Activated CD4-positive, alpha-beta T cell treated with anti-CD3 and anti-CD28 coated beads, Interleukin-2, amount 10 ng/mL, durations not matched to agents 7 days and 5 days (primary cell): ENCODE measurements around the gene AFAP1L1. TPM values are rescaled to one million over a fixed set of nuclear protein-coding genes. Genes with fewer than 3 reads are reported as not detected.
"Not testable (repeated sequence)": the region's sequence is repeated elsewhere in the genome, so short reads cannot be mapped to it uniquely, and the experiment has no call there.

Source experiments
- CTCF ChIA-PET: fragments of 350-600 bp; sonication (Branson Sonifier 250); formaldehyde crosslinking; loops from one replicate; lab custom pipeline; 2021; ENCODE audit warnings: antibody characterized with exemption; lab: Charles Lee
- POLR2A ChIA-PET: fragments of 350-600 bp; sonication (Branson Sonifier 250); formaldehyde crosslinking; loops from one replicate; lab custom pipeline; 2021; ENCODE audit warnings: antibody characterized with exemption; lab: Charles Lee
- DNase-seq: peaks from one replicate; pipeline ENCODE4 v3.0.0-alpha.2; 2020
- H3K27ac Mint-ChIP-seq: one replicate; pipeline ENCODE4 v1.8.0; 2021; ENCODE audit warnings: mild to moderate bottlenecking, moderate library complexity, mixed read lengths
- H3K27me3 Mint-ChIP-seq: one replicate; pipeline ENCODE4 v1.8.0; 2021; ENCODE audit warnings: mixed read lengths
- H3K36me3 Mint-ChIP-seq: one replicate; pipeline ENCODE4 v1.8.0; 2021; ENCODE audit warnings: low read depth, mixed read lengths
- H3K4me1 Mint-ChIP-seq: one replicate; pipeline ENCODE4 v1.8.0; 2021; ENCODE audit warnings: mixed read lengths
- H3K4me3 Mint-ChIP-seq: one replicate; pipeline ENCODE4 v1.8.0; 2021; ENCODE audit warnings: mild to moderate bottlenecking, moderate library complexity, mixed read lengths
- H3K9me3 Mint-ChIP-seq: one replicate; pipeline ENCODE4 v1.8.0; 2021; ENCODE audit warnings: mixed read lengths
- total RNA-seq, 2 experiments: library from RNA; stranded (reverse); gene quantifications; one replicate each; pipeline ENCODE4 v1.2.3, GENCODE V29; 2021

AFAP1L1 gene
- total RNA-seq, 2 experiments from 2014 or later: not detected

GRCh38 chr5:149265597-149265996 lies 6.1 kb upstream of the AFAP1L1 start:
- no peaks in the 10 kb centered on the region for H3K9me3 Mint-ChIP-seq
- no peak overlapping the region for H3K4me3 Mint-ChIP-seq
- peaks cover 4% of the 10 kb centered on the region for H3K4me1 Mint-ChIP-seq
- ChIA-PET POLR2A (no interaction called here), CTCF (interaction anchor here (0.8 to 1.4 kb wide), 6 partner anchors 9 to 124 kb away, joined by 3 to 6 read pairs (median 3); partner anchors contain the start of gene ABLIM3)
- H3K27ac Mint-ChIP-seq: no peak overlapping the region
- no peak for DNase-seq
- peaks cover 14% of the 10 kb centered on the region for H3K27me3 Mint-ChIP-seq
- no peaks in the 10 kb centered on the region for H3K36me3 Mint-ChIP-seq

GRCh38 chr5:149267241-149267973 lies 4.3 kb upstream of the AFAP1L1 start:
- peaks cover 13% of the 10 kb centered on the region for H3K4me1 Mint-ChIP-seq
- POLR2A ChIA-PET: no interaction called here
- DNase-seq: no peak
- H3K27me3 Mint-ChIP-seq: peaks cover 24% of the 10 kb centered on the region
- H3K27ac Mint-ChIP-seq: no peak overlapping the region
- no peak overlapping the region for H3K4me3 Mint-ChIP-seq
- H3K36me3 Mint-ChIP-seq: no peaks in the 10 kb centered on the region
- H3K9me3 Mint-ChIP-seq: no peaks in the 10 kb centered on the region
- CTCF ChIA-PET: interaction anchor here (1.4 kb wide), 1 partner anchor 536 kb away, joined by 4 read pairs; no protein-coding TSS in a partner anchor

GRCh38 chr5:149268928-149269557 lies 2.6 kb upstream of the AFAP1L1 start:
- DNase-seq: peak; percentile 32
- no peak overlapping the region for H3K4me3 Mint-ChIP-seq
- peaks cover 14% of the 10 kb centered on the region for H3K4me1 Mint-ChIP-seq
- peaks cover 39% of the 10 kb centered on the region for H3K27me3 Mint-ChIP-seq
- H3K27ac Mint-ChIP-seq: no peak overlapping the region
- ChIA-PET POLR2A (interaction anchor here (0.6 kb wide), 1 partner anchor 128 kb away, joined by 3 read pairs; the partner anchor contains the start of gene ABLIM3), CTCF (interaction anchor here (0.6 to 2.4 kb wide), 15 partner anchors 11 to 538 kb away, joined by 3 to 7 read pairs (median 4); partner anchors contain the start of gene ABLIM3)
- no peaks in the 10 kb centered on the region for H3K36me3 Mint-ChIP-seq
- no peaks in the 10 kb centered on the region for H3K9me3 Mint-ChIP-seq

GRCh38 chr5:149271195-149271715 lies 404 bp upstream of the AFAP1L1 start:
- H3K27ac Mint-ChIP-seq: no peak overlapping the region
- H3K36me3 Mint-ChIP-seq: no peaks in the 10 kb centered on the region
- no peak for DNase-seq
- H3K4me1 Mint-ChIP-seq: peaks cover 9% of the 10 kb centered on the region
- no peaks in the 10 kb centered on the region for H3K9me3 Mint-ChIP-seq
- ChIA-PET POLR2A (no interaction called here), CTCF (no interaction called here)
- peaks cover 44% of the 10 kb centered on the region for H3K27me3 Mint-ChIP-seq
- peak overlapping the region; percentile 44 for H3K4me3 Mint-ChIP-seq

- H3K4me3 Mint-ChIP-seq, H3K27ac Mint-ChIP-seq, POLR2A ChIA-PET, H3K4me1 Mint-ChIP-seq, H3K36me3 Mint-ChIP-seq, DNase-seq, H3K9me3 Mint-ChIP-seq: not testable (repeated sequence)
- H3K27me3 Mint-ChIP-seq: peaks cover 52% of the 10 kb centered on the region
- CTCF ChIA-PET: interaction anchor here (0.7 kb wide), 2 partner anchors 106 to 555 kb away, joined by 3 read pairs; no protein-coding TSS in a partner anchor
Observed at GRCh38 chr5:149272781-149273180, 1.1 kb downstream of the AFAP1L1 start.

GRCh38 chr5:149273237-149273636 lies 1.6 kb downstream of the AFAP1L1 start:
- Mint-ChIP-seq H3K36me3 (no peaks in the 10 kb centered on the region), H3K4me3 (no peak overlapping the region), H3K9me3 (no peaks in the 10 kb centered on the region), H3K4me1 (peaks cover 9% of the 10 kb centered on the region), H3K27me3 (peaks cover 56% of the 10 kb centered on the region), H3K27ac (no peak overlapping the region)
- ChIA-PET POLR2A (no interaction called here), CTCF (interaction anchor here (0.7 kb wide), 1 partner anchor 107 kb away, joined by 3 read pairs; no protein-coding TSS in a partner anchor)
- DNase-seq: no peak

- no peaks in the 10 kb centered on the region for H3K36me3 Mint-ChIP-seq
- H3K27ac Mint-ChIP-seq: no peak overlapping the region
- H3K27me3 Mint-ChIP-seq: peaks cover 58% of the 10 kb centered on the region
- no peak for DNase-seq
- peaks cover 9% of the 10 kb centered on the region for H3K4me1 Mint-ChIP-seq
- no peaks in the 10 kb centered on the region for H3K9me3 Mint-ChIP-seq
- POLR2A ChIA-PET: no interaction called here
- H3K4me3 Mint-ChIP-seq: no peak overlapping the region
- CTCF ChIA-PET: interaction anchor here (0.7 kb wide), 1 partner anchor 366 kb away, joined by 3 read pairs; no protein-coding TSS in a partner anchor
Observed at GRCh38 chr5:149273950-149274349, 2.3 kb downstream of the AFAP1L1 start.

GRCh38 chr5:149274939-149275338 lies 3.3 kb downstream of the AFAP1L1 start:
- H3K27ac Mint-ChIP-seq: no peak overlapping the region
- peaks cover 9% of the 10 kb centered on the region for H3K4me1 Mint-ChIP-seq
- CTCF ChIA-PET: interaction anchor here (0.9 kb wide), 1 partner anchor 9 kb away, joined by 3 read pairs; no protein-coding TSS in a partner anchor
- H3K4me3 Mint-ChIP-seq: no peak overlapping the region
- POLR2A ChIA-PET: no interaction called here
- no peak for DNase-seq
- H3K27me3 Mint-ChIP-seq: peaks cover 56% of the 10 kb centered on the region
- H3K9me3 Mint-ChIP-seq: no peaks in the 10 kb centered on the region
- H3K36me3 Mint-ChIP-seq: no peaks in the 10 kb centered on the region

- H3K4me3 Mint-ChIP-seq: no peak overlapping the region
- no peak for DNase-seq
- no peaks in the 10 kb centered on the region for H3K9me3 Mint-ChIP-seq
- H3K27ac Mint-ChIP-seq: no peak overlapping the region
- peaks cover 37% of the 10 kb centered on the region for H3K27me3 Mint-ChIP-seq
- ChIA-PET CTCF (interaction anchor here (1.2 kb wide), 1 partner anchor 19 kb away, joined by 3 read pairs; no protein-coding TSS in a partner anchor), POLR2A (no interaction called here)
- H3K4me1 Mint-ChIP-seq: no peaks in the 10 kb centered on the region
- no peaks in the 10 kb centered on the region for H3K36me3 Mint-ChIP-seq
Observed at GRCh38 chr5:149277801-149278200, 6.1 kb downstream of the AFAP1L1 start.

- H3K4me1 Mint-ChIP-seq: no peaks in the 10 kb centered on the region
- no peak overlapping the region for H3K27ac Mint-ChIP-seq
- no peak for DNase-seq
- H3K27me3 Mint-ChIP-seq: peaks cover 28% of the 10 kb centered on the region
- no peak overlapping the region for H3K4me3 Mint-ChIP-seq
- H3K36me3 Mint-ChIP-seq: no peaks in the 10 kb centered on the region
- H3K9me3 Mint-ChIP-seq: no peaks in the 10 kb centered on the region
- CTCF ChIA-PET: interaction anchor here (1.2 kb wide), 1 partner anchor 20 kb away, joined by 3 read pairs; no protein-coding TSS in a partner anchor
- POLR2A ChIA-PET: no interaction called here
Observed at GRCh38 chr5:149278451-149279210, 7.0 kb downstream of the AFAP1L1 start.

GRCh38 chr5:149279661-149280060 lies 8.0 kb downstream of the AFAP1L1 start:
- DNase-seq: no peak
- no peaks in the 10 kb centered on the region for H3K9me3 Mint-ChIP-seq
- no peak overlapping the region for H3K27ac Mint-ChIP-seq
- no peaks in the 10 kb centered on the region for H3K36me3 Mint-ChIP-seq
- ChIA-PET POLR2A (no interaction called here), CTCF (interaction anchor here (0.6 to 1.3 kb wide), 2 partner anchors 11 to 475 kb away, joined by 3 read pairs; no protein-coding TSS in a partner anchor)
- H3K4me1 Mint-ChIP-seq: no peaks in the 10 kb centered on the region
- no peak overlapping the region for H3K4me3 Mint-ChIP-seq
- H3K27me3 Mint-ChIP-seq: peaks cover 24% of the 10 kb centered on the region

- Mint-ChIP-seq H3K9me3 (no peaks in the 10 kb centered on the region), H3K4me1 (no peaks in the 10 kb centered on the region), H3K4me3 (no peak overlapping the region), H3K27me3 (peaks cover 24% of the 10 kb centered on the region), H3K36me3 (no peaks in the 10 kb centered on the region), H3K27ac (no peak overlapping the region)
- no peak for DNase-seq
- ChIA-PET CTCF (interaction anchor here (0.6 to 1.3 kb wide), 2 partner anchors 11 to 475 kb away, joined by 3 read pairs; no protein-coding TSS in a partner anchor), POLR2A (no interaction called here)
Observed at GRCh38 chr5:149280124-149280523, 8.5 kb downstream of the AFAP1L1 start.
